ENCODE data around the gene TRIOBP.

DNA sequence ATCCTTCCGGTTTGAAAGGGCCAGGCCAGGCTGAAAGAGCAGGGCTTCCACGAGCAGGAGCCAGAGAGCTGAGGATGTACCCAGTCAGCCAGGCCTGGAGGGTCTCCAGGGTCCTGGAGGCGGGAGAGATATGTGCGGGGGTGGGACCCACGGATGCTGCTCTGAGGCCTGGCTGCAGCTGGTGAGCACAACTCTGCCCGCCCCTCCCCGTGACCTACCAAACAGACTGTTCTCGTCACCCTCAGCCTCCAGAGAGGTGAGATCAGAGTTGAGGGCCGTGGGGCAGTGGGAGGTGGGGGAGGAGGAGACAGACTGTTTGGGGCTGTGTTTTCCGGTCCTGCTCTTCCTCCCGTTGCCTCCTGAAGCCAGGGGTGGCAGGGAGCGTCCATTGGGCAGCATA, 42.2 kb downstream of the TRIOBP start:
- TF ChIP-seq, protein P1, sequence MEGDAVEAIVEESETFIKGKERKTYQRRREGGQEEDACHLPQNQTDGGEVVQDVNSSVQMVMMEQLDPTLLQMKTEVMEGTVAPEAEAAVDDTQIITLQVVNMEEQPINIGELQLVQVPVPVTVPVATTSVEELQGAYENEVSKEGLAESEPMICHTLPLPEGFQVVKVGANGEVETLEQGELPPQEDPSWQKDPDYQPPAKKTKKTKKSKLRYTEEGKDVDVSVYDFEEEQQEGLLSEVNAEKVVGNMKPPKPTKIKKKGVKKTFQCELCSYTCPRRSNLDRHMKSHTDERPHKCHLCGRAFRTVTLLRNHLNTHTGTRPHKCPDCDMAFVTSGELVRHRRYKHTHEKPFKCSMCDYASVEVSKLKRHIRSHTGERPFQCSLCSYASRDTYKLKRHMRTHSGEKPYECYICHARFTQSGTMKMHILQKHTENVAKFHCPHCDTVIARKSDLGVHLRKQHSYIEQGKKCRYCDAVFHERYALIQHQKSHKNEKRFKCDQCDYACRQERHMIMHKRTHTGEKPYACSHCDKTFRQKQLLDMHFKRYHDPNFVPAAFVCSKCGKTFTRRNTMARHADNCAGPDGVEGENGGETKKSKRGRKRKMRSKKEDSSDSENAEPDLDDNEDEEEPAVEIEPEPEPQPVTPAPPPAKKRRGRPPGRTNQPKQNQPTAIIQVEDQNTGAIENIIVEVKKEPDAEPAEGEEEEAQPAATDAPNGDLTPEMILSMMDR (IDR thresholded peaks at IDR 0.05), result no peak
- no peak for TF ChIP-seq POLR2AphosphoS5 (IDR thresholded peaks at IDR 0.05)

Data from suprapubic skin (tissue), 3 donors.